Cerebellar nuclear complex (tissue), 1 donor: Measurements from ENCODE around the gene TMEM72.

Experiments used
- DNase-seq, 2 experiments: peaks; one replicate each; lab custom pipeline; 2025; lab: John Stamatoyannopoulos, UW

Gene TMEM72

GRCh38 chr10:44955413-44956070 lies 44.4 kb downstream of the TMEM72 start:
- DNase-seq, result peak; percentile 65 to 72

GRCh38 chr10:44956226-44956625 lies 45.1 kb downstream of the TMEM72 start:
- no peak for DNase-seq

GRCh38 chr10:44956717-44957706 lies 45.9 kb downstream of the TMEM72 start:
- DNase-seq, result no peak

- no peak for DNase-seq
These were observed 47.2 kb downstream of the TMEM72 start for GRCh38 chr10:44958196-44958897.

GRCh38 chr10:44958898-44959246 lies 47.7 kb downstream of the TMEM72 start:
- no peak for DNase-seq

DNA sequence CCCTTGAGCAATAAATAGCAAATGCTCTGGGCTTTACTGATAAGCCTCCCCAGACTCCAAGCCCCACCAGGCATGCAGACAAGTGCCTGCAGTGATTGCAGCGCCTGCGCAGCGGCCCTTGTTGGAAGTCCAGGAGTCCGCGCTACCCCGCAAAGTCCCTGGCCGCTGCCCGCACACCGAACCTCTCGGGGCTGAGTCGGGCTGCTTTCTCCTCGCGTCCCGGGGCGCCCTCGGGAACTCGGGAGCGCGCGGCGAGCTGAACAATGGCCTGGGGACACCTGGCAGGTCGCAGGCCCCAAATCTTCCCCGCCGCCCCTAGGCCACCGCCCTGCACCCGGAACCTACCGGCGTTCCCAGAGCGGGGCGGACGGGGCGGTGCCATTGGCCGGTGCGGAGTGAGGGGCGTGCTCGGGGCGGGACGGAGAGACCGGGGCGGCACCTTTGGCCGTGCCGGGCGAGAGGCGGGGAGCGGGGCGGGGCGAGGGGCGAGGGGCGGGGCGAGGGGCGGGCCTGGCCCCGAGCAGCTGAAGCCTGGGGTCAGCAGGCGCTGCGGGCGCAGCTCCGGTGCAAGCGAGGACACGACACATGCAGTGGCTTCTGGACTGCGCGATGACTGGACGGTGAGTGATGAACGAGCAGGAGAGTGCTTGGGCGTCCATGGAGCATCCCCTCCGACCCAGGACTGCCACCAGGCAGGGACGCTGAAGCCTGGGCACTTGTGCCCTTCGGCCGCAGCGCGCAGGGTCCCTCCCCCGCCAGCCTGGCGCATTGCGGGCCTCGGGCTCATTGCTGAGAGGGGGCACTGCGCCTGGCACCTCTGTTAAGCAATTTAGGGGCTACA lies 48.3 kb downstream of the TMEM72 start, which contains the start of gene RASSF4:
Gene RASSF4 (plus strand): TSS at position 556 of the 841 bp plus-strand sequence. CDS start 10,401 bp downstream, outside the sequence.
- DNase-seq, result peak; percentile 53 to 78

GRCh38 chr10:44960088-44960460 lies 48.9 kb downstream of the TMEM72 start:
- no peak for DNase-seq

DNA sequence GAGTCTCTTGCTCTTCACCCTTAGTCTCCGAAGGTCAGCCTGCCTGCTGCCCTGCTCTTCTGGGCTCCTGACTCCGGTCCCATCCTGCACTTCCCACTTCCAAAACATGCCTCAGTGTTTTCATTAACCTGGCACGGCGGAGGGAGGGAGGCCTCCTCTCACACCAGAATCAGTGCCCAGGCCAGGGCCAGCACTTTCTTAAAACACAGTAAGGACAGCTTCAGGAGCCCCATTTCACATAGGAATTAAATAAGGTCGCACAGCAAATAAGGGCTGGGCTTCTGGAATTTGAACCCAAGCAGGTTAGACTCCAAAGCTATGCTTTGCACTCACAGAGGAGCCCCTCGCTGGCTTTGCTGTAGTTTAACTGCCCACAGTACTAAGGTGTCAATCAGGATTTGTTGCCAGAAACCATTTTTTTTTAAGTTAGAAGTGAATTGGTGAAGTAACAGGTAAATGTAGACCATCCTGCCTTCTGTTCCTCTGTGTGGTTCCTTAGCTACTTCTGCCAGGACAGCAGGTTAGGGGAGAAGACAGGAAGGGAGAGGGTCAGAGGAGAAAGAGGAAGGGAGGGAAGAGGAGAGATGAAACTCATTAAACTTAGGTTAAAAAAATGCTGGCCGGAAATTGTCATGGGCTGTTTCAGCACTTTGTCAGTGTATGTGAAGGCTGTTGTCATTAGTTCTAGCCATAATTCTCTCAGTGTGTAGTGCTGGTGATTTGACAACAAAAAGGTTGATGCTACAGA lies 49.5 kb downstream of the TMEM72 start:
- no peak for DNase-seq

DNA sequence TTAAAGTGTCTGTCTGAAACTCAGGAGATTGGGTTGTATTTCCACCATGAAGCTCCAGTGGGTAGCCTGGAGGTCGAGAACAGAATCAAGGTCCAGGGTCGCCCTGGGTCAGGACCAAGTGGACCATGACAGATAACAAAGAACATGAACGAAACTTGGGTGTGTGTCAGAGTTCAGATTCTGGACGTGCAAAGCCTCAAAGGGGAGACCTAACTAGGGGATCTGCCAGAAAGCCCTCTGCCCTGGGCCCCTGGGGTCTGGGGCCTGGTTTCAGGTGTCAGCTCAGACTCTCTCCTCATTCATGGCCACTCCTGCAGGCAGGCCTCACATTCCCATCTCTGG lies 50.1 kb downstream of the TMEM72 start:
- DNase-seq, result no peak

DNA sequence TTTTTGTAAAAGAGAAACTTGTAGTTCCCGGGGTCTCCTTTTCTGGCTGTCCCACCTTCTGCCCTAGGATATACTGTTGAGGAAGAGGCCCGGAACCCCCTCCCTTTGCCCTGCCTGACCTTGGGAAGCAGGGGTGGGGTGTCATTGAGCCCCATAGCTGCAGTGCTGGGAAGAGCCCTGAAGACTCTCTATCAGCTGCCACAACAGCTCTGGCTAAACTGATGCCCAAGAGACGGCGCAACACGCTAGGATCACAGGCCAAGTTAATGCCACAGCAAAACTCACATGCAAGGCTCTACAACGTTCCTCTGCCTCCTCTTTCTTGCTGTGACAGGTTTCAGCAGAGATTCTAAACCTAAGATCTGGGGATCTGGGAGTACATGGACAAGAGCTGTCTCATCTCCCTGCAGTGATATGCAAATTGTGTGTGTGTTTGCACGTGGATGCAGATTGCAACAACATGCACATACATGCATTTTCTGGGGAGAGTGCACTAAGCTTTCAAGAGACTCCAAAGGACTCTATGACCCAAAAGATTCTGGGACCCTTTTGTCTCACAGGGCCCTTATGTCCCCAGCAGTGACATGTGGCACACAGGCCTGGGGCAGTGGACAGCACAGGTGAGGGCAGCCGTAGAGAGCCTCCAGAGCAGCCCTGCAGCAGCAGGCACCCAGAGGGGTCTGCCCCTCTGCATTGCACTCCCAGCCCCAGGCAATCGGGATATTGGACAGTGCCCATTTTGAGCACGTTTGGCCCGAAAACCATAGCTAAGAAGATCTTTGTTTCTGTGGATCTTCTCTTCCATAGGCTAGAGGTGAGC lies 51.0 kb downstream of the TMEM72 start:
- no peak for DNase-seq

GRCh38 chr10:44962870-44963738 lies 52.0 kb downstream of the TMEM72 start:
- DNase-seq, result no peak

DNA sequence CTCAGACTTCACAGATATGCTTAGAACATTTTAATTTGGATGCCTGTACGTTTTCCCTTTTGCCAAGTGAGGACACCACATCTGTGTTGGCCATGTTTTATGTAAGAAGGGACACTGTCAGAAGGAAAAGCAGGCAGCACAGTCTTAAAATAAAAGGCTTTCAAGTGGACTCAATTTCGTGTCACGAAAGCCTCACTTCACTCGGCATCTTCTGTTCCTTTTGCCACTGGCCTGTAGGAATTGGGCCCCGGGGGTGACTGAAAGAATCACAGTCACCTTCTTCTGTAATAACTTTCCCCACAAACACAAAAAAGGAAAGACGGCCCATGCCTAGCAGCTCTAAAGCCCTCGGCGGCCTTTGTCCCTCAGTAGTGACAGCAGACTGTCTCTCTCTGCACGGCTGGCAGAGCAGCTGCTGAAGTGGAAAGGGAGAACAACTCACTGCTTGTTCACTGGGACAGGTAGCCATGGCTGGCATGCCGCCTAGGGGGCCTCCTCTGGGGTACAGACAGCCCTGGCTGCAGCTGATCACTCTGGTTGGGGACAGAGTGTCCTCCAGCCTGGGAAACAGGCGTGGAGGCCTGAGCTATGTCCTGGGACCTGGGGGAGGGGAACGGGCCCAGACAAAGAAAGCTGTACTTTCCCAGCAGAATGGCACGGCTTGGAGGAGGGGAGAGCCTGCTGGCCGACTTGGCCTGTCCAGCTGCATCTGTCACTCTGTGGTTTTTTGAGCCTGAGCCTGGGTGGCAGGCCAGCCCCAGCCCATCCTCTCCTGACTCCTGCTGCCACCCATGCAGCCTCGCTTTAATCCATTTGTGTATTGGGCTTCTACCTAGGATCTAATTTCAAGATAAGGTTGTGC lies 52.9 kb downstream of the TMEM72 start:
- peak in 1 of 2 experiments; percentile 69 for DNase-seq

DNA sequence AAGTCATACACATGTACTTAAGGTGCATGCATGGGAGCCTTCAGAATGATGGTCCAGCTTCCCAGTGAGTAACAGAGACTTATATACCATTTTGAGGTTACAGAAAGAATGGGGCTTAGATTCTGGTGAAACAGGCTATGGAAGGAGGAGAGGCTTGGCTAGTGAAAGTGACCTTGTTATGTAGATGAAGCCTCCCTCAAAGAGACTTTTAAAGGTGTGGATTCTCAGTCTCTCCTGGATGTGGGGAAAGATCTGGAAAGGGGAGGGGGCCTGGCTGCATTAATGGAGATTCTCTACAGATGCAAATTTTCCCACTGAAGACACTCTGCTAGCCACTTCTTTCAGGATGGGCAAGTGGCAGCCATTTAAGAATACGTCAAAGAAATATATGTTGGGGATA lies 54.0 kb downstream of the TMEM72 start:
- DNase-seq, result no peak

DNA sequence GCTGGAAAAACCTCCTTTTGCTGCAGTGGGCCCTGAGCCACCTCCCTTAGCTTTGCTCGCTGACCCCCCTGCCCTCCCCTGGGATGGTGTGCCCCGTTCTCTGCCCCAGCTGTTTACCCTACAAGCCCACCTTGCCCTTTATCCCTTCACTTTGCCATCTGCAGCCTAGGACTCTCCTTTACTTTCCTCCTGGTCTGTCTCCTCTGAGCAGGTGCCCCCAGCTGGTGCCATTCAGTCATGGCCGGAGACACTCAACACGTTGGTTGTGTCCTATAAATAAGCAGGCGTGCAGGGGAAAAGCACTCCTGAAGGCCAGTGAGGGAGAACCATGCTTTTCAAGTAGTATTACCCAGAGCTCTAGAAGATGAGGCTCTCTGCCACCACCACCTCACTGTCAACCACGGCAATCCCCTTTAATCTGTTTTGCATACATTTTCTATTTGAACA lies 54.5 kb downstream of the TMEM72 start:
- no peak for DNase-seq

DNA sequence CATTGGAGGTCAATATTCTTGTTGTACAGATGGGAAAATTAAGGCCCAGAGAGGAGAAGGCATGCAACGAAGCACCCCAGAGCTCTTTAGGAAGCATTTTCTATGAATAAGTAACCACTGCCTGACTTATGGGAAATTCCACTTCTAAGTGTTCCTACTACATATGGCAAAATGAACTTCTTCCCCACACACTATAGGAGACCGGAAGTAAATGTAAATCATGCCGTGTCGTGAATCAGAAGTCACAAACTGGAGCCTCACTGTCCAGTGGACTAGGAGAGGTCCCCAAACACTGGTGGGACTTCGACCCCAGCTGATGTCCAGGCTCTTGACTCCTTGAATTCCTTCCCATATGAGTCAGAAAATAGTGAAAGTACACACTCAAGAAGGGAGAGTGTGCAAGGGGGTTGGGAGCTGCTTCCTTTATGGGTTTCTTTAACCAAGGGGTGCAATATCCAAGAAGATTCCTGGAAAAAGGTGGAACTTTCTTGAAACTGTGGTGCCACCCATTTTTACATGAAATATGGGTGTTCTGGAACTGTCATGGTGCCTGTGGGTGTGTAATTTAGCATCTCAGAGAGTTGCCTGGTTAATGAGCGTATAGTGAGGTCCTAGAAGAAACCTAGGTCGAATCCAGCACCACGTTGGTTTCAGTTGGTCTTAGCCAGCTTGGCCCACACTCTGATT lies 55.1 kb downstream of the TMEM72 start:
- no peak for DNase-seq

- no peak for DNase-seq
These were observed 55.8 kb downstream of the TMEM72 start for GRCh38 chr10:44966816-44967509.

DNA sequence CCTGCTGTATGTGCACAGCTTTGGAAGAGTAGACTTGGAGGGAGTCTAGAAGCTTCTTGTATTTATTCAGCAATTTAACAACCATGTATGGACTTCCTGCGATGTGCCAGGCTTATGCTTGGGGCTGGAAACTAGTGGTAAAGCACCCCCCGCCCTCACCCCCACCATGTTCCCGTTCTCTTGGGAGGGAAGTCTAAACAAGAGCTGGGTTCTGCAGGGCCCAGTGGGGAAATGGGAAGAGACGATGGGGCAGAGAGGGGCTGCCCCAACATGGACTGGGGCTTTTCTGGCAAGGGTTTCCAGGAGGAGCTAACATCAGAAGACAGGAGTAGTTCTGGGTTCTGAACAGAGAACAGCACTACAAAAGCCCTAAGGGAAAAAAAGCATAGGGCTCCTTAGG lies 56.5 kb downstream of the TMEM72 start:
- no peak for DNase-seq
